AG09319 (cell line): Measurements from ENCODE around the gene ST6GAL1.

Experiments used
- DNase-seq: peaks from one replicate; pipeline ENCODE4 v3.0.0-alpha.2; 2010; ENCODE audit warnings: low read depth; ENCODE audit errors: extremely low read depth
- TF ChIP-seq, protein P1 (sequence below): IDR thresholded peaks from 2 replicates; pipeline ENCODE4 v1.5.1; 2011; ENCODE audit warnings: low read depth, mild to moderate bottlenecking, inconsistent platforms, low read length, moderate library complexity

ST6GAL1 gene

GRCh38 chr3:187024536-187025226, 94.4 kb downstream of the ST6GAL1 start:
- no peak for DNase-seq
- TF ChIP-seq, protein P1, sequence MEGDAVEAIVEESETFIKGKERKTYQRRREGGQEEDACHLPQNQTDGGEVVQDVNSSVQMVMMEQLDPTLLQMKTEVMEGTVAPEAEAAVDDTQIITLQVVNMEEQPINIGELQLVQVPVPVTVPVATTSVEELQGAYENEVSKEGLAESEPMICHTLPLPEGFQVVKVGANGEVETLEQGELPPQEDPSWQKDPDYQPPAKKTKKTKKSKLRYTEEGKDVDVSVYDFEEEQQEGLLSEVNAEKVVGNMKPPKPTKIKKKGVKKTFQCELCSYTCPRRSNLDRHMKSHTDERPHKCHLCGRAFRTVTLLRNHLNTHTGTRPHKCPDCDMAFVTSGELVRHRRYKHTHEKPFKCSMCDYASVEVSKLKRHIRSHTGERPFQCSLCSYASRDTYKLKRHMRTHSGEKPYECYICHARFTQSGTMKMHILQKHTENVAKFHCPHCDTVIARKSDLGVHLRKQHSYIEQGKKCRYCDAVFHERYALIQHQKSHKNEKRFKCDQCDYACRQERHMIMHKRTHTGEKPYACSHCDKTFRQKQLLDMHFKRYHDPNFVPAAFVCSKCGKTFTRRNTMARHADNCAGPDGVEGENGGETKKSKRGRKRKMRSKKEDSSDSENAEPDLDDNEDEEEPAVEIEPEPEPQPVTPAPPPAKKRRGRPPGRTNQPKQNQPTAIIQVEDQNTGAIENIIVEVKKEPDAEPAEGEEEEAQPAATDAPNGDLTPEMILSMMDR, result no peak

DNA sequence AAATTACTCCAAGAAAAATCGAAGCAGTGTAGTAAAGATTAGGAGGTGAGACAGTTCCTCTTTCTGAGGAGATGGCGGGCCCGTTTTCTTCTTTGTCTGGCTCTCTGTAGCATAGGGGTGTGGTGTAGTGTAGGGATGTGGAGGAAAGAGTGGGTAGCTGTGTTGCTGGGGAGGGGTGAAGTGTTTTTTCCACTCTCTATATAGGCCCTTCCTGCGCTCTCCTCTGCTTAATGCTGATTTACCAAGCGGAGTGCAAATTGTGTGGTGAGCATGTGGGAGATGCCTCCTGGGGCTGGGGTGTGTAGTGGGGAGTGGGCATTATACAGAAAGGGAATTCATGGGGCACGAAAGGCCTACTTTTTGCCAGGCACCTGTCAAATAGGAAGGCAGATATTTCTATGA, 94.9 kb downstream of the ST6GAL1 start:
- TF ChIP-seq, protein P1, result no peak
- DNase-seq, result no peak

DNA sequence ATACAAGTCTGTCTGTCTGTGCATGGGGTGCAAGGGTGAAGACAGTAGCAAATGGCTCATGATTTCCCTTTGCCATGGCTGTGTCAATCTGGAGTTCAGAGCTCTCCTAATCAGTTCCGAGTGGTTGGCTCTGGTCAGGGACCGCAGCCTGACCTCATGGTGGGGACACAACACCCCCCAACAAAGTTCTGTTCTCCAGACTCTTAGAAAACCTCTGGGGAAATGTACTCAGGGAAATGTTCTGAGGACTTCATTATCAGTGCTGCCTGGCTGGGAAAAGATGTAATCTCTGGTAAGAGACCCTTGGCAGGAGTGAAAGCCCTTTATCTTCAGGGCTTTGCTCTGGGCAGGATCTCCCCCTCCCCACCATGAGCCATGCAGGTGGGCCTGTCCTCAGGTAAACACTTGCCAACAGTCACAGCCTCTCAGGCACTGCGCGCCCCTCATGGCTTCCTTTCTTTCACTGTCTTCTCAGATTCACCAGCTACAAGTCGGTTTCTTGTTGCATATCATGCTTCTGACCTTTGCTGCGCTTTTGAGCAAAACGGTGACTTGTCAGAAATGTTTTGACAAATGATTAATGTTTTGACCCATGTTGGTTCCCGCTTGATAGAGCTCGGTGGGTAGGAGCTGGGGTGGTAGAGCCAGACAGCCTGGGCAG, 95.5 kb downstream of the ST6GAL1 start:
- DNase-seq, result no peak
- TF ChIP-seq, protein P1, result no peak

GRCh38 chr3:187026317-187026670, 96.0 kb downstream of the ST6GAL1 start:
- no peak for DNase-seq
- TF ChIP-seq, protein P1, result no peak

- no peak for DNase-seq
- TF ChIP-seq, protein P1, result no peak
Measured at GRCh38 chr3:187027531-187028278, 97.4 kb downstream of the ST6GAL1 start.

DNA sequence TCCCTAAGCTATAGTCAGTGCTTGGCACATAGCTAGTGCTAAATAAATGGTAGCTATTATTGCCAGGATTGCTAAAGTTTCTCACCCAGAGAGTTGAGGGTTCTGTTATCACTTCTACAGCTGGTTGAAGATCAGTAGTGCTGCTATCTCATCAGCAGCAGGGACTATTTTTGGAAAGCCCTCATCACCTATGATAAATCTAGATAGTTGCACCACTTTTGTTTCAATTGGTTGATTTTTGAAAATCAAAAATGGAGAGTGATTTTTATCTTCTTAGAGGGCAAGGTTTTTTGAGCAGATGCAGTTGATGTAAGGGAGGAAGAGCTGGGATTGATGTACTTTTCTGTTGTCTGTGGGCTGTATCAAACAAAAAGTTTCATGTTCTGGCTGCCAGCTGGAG, 101.6 kb downstream of the ST6GAL1 start:
- TF ChIP-seq, protein P1, result no peak
- no peak for DNase-seq

- TF ChIP-seq, protein P1, result no peak
- DNase-seq, result no peak
Measured at GRCh38 chr3:187036394-187036793, 106.1 kb downstream of the ST6GAL1 start.
